Fibroblast of lung (primary cell): ENCODE data around the gene HECW1. TPM values are rescaled to one million over a fixed set of nuclear protein-coding genes. Genes with fewer than 3 reads are reported as not detected.
A peak's percentile ranks its signal among the peaks of the same experiment; 100 is the strongest.

ENCODE experiments used
- DNase-seq, 2 donors: peaks; one replicate each; pipeline versions ENCODE4 v3.0.0 to v3.0.0-alpha.2; 2010; ENCODE audit warnings: low read depth in 2 of 2
- H2AFZ ChIP-seq: 2 replicates; pipeline ENCODE4 v1.5.1; 2012; ENCODE audit warnings: low read length, control low read depth, inconsistent platforms
- H3K27ac ChIP-seq: 2 replicates; pipeline ENCODE4 v1.5.1; 2011; ENCODE audit warnings: low read length, control low read depth; ENCODE audit not compliant: insufficient read depth
- H3K27me3 ChIP-seq: 2 replicates; pipeline ENCODE4 v1.5.1; 2011; ENCODE audit warnings: mild to moderate bottlenecking, low read length; ENCODE audit not compliant: control insufficient read depth, insufficient read depth
- H3K36me3 ChIP-seq: 2 replicates; pipeline ENCODE4 v1.5.1; 2011; ENCODE audit warnings: low read length; ENCODE audit not compliant: control insufficient read depth, insufficient read depth
- H3K4me1 ChIP-seq: 2 replicates; pipeline ENCODE4 v1.5.1; 2011; ENCODE audit warnings: low read length; ENCODE audit not compliant: control insufficient read depth, insufficient read depth; ENCODE audit errors: extremely low read depth
- H3K4me2 ChIP-seq: 2 replicates; pipeline ENCODE4 v1.5.1; 2011; ENCODE audit warnings: low read length, control low read depth; ENCODE audit not compliant: insufficient read depth; ENCODE audit errors: extremely low read depth
- H3K4me3 ChIP-seq, 4 experiments: fragments of 200-600 bp in 1 of 4; sonication (generic) in 1 of 4; replicated peaks in 1 of 4; 2 replicates each; pipeline ENCODE4 v1.5.1; 2011 to 2016; ENCODE audit warnings: low read length in 4 of 4, low read depth in 3 of 4, mild to moderate bottlenecking in 3 of 4, control low read depth in 2 of 4, inconsistent platforms in 1 of 4, mixed read lengths in 1 of 4; ENCODE audit not compliant: insufficient read depth in 1 of 4; ENCODE audit errors: control extremely low read depth in 1 of 4
- H3K79me2 ChIP-seq: 2 replicates; pipeline ENCODE4 v1.5.1; 2012; ENCODE audit warnings: mild to moderate bottlenecking, low read length, inconsistent platforms; ENCODE audit not compliant: control insufficient read depth, insufficient read depth
- H3K9ac ChIP-seq: 2 replicates; pipeline ENCODE4 v1.5.1; 2011; ENCODE audit warnings: mild to moderate bottlenecking, low read length, control low read depth; ENCODE audit not compliant: insufficient read depth
- H3K9me3 ChIP-seq: 2 replicates; pipeline ENCODE4 v1.5.1; 2012; ENCODE audit warnings: low read depth, low read length; ENCODE audit not compliant: control insufficient read depth, insufficient read depth
- H4K20me1 ChIP-seq: 2 replicates; pipeline ENCODE4 v1.5.1; 2011; ENCODE audit warnings: low read length; ENCODE audit not compliant: control insufficient read depth, insufficient read depth; ENCODE audit errors: extremely low read depth
- EZH2 ChIP-seq: IDR thresholded peaks from 2 replicates; pipeline ENCODE4 v1.5.1; 2012; ENCODE audit warnings: low read length, control low read depth, mild to moderate bottlenecking; ENCODE audit errors: missing control alignments
- polyA plus RNA-seq, 2 donors: library from polyadenylated mRNA; depleted of rRNA in 1 of 2; stranded (reverse) in 1 of 2; unstranded in 1 of 2; fragments of >200 nt; gene quantifications; 2 replicates each; pipeline ENCODE4 v1.2.1, GENCODE V29; 2011 to 2012; ENCODE audit warnings: missing spikeins in 1 of 2
- total RNA-seq: library from RNA; depleted of rRNA; stranded (reverse); fragments of >200 nt; gene quantifications from 2 replicates; pipeline ENCODE4 v1.2.1, GENCODE V29; 2014
- TF ChIP-seq, protein P1 (sequence below), 2 donors: IDR thresholded peaks in 1 of 2; conservative IDR thresholded peaks in 1 of 2; 1 replicate in 1 of 2; 2 replicates in 1 of 2; pipeline ENCODE4 v1.5.1; 2011 to 2012; ENCODE audit warnings: low read length in 2 of 2, control low read depth in 1 of 2, inconsistent platforms in 1 of 2, low read depth in 1 of 2, mild to moderate bottlenecking in 1 of 2

The HECW1 gene
- total and polyA plus RNA-seq, 2 donors (not counting 1 experiment from before 2014, with no cell fraction given), result 1.1 to 6.1 TPM

GRCh38 chr7:43535031-43535451, 422.6 kb downstream of the HECW1 start:
- TF ChIP-seq, protein P1, sequence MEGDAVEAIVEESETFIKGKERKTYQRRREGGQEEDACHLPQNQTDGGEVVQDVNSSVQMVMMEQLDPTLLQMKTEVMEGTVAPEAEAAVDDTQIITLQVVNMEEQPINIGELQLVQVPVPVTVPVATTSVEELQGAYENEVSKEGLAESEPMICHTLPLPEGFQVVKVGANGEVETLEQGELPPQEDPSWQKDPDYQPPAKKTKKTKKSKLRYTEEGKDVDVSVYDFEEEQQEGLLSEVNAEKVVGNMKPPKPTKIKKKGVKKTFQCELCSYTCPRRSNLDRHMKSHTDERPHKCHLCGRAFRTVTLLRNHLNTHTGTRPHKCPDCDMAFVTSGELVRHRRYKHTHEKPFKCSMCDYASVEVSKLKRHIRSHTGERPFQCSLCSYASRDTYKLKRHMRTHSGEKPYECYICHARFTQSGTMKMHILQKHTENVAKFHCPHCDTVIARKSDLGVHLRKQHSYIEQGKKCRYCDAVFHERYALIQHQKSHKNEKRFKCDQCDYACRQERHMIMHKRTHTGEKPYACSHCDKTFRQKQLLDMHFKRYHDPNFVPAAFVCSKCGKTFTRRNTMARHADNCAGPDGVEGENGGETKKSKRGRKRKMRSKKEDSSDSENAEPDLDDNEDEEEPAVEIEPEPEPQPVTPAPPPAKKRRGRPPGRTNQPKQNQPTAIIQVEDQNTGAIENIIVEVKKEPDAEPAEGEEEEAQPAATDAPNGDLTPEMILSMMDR (conservative IDR thresholded peaks at IDR 0.05 in 1 of 2, IDR thresholded peaks at IDR 0.05 in 1 of 2; ENCODE audit: low read depth in 1 of 2, low read length in 2 of 2), result no peak
- TF ChIP-seq EZH2, result no peak
- Histone ChIP-seq H3K9me3 (no peaks in the 10 kb centered on the region), H3K79me2 (no peaks in the 10 kb centered on the region), H3K4me2 (no peak overlapping the region), H3K27ac (no peak overlapping the region), H4K20me1 (no peaks in the 10 kb centered on the region), H3K36me3 (no peaks in the 10 kb centered on the region), H3K4me1 (peaks cover 24% of the 10 kb centered on the region), H3K4me3 (no peak overlapping the region), H3K27me3 (peaks cover 4% of the 10 kb centered on the region), H3K9ac (no peak overlapping the region), H2AFZ (no peak overlapping the region)
- peak; percentile 30 to 50 for DNase-seq

GRCh38 chr7:43535810-43536585, 423.6 kb downstream of the HECW1 start:
- Histone ChIP-seq H3K36me3 (no peaks in the 10 kb centered on the region), H3K4me1 (peaks cover 24% of the 10 kb centered on the region), H3K27ac (no peak overlapping the region), H3K4me2 (peak overlapping the region; percentile 36), H3K79me2 (no peaks in the 10 kb centered on the region), H3K9me3 (no peaks in the 10 kb centered on the region), H3K4me3 (no peak overlapping the region), H4K20me1 (no peaks in the 10 kb centered on the region), H2AFZ (no peak overlapping the region), H3K9ac (no peak overlapping the region), H3K27me3 (peaks cover 4% of the 10 kb centered on the region)
- DNase-seq, result peak; percentile 94 to 96
- TF ChIP-seq EZH2, result no peak
- TF ChIP-seq, protein P1 (conservative IDR thresholded peaks at IDR 0.05 in 1 of 2, IDR thresholded peaks at IDR 0.05 in 1 of 2; ENCODE audit: low read depth in 1 of 2, low read length in 2 of 2), result no peak

DNA sequence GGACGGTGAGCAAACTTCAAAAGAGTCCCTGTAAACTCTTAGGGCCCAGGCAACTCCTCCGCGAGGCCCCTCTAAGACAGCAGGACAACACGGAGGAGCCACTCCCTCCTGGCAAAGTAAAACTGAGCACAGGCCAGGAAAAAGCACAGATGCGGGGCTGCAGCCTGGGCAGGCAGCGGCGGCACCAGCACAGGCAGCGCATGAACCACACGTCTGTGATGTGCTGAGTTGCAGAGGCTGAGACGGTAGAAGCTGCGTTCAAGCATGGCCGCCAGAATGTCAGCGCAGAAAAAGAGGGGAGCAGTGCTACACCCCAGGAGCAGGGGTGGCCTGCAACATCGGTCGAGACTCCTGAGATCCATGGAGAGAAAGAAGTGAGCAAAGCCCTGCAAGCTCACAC, 424.3 kb downstream of the HECW1 start:
- peaks cover 4% of the 10 kb centered on the region for H3K27me3 ChIP-seq
- no peaks in the 10 kb centered on the region for H3K36me3 ChIP-seq
- no peaks in the 10 kb centered on the region for H3K79me2 ChIP-seq
- TF ChIP-seq, protein P1 (conservative IDR thresholded peaks at IDR 0.05 in 1 of 2, IDR thresholded peaks at IDR 0.05 in 1 of 2; ENCODE audit: low read depth in 1 of 2, low read length in 2 of 2), result no peak
- no peak for TF ChIP-seq EZH2
- no peaks in the 10 kb centered on the region for H3K9me3 ChIP-seq
- no peak overlapping the region for H3K27ac ChIP-seq
- no peaks in the 10 kb centered on the region for H4K20me1 ChIP-seq
- no peak overlapping the region for H3K4me3 ChIP-seq
- H3K4me1 ChIP-seq, result peaks cover 24% of the 10 kb centered on the region
- H2AFZ ChIP-seq, result no peak overlapping the region
- no peak overlapping the region for H3K9ac ChIP-seq
- no peak overlapping the region for H3K4me2 ChIP-seq
- DNase-seq, result no peak
